ENCODE measurements around the gene CR2.

GRCh38 chr1:207495801-207496792, 42.0 kb downstream of the CR2 start, which contains the start of gene CR1:
- no peak for TF ChIP-seq CTCF (IDR thresholded peaks at IDR 0.05)
- TF ChIP-seq EP300 (IDR thresholded peaks at IDR 0.05) = peak in 1 of 2 donors; percentile 19
- no peak for TF ChIP-seq POLR2A (IDR thresholded peaks at IDR 0.05)

All from tibial nerve (tissue), 4 donors.